Pons (tissue), 1 donor: Measurements from ENCODE around the gene CCDC170.

ENCODE experiments used
- DNase-seq: peaks from one replicate; pipeline ENCODE4 v3.0.0-alpha.2; 2016; ENCODE audit warnings: low spot score

The CCDC170 gene

DNA sequence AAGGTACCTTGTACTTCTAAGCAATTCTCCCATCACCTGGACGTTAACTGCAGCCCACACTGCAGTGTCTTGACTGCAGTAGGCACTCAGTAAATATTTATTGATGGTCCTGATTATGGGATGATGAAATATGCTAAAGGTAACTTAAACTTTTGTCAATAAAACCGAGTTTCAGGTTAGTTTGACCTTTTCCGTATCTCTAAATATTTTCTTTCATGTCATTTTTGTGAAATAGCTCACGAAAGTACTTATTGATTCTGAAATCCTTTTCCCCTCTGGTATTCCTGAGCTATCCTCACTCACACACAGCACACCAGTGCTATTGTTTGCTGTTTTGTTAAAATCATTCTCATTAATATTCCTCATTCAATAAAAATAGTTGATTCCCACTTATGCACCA is 164.3 kb downstream of the CCDC170 start:
- DNase-seq = no peak

DNA sequence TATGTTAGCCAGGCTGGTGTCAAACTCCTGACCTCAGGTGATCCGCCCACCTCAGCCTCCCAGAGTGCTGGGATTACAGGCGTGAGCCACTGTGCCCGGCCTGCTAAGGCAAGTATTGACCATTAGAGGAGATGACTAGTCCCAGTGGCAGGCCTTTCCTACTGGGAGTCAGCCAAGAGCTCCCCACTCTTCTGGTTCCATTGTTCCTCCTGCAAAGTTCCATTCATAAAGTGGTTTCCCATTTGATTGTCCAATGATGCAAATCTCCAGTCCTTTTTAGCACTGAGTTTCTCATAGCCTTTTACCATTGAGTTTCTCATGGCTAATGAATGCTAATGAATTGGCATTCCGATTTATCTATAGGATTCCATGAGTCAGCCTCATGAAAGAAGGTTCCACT is 165.4 kb downstream of the CCDC170 start:
- no peak for DNase-seq

DNA sequence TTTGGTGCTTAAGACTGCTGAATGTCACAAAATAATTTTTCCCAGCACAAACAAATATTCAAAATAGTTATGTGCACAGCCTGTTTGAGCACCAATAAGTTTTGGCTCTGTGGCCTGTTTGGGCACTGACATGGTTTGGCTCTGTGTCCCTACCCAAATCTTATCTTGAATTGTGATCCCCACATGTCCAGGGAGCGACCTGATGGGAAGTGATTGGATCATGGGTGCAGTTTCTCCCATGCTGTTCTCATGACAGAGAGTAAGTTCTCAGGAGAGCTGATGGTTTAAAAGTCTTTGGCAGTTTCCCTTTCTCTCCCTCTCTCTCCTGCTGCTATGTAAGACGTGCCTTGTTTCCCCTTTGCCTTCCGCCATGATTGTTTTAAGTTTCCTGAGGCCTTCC is 167.7 kb downstream of the CCDC170 start:
- DNase-seq = no peak

DNA sequence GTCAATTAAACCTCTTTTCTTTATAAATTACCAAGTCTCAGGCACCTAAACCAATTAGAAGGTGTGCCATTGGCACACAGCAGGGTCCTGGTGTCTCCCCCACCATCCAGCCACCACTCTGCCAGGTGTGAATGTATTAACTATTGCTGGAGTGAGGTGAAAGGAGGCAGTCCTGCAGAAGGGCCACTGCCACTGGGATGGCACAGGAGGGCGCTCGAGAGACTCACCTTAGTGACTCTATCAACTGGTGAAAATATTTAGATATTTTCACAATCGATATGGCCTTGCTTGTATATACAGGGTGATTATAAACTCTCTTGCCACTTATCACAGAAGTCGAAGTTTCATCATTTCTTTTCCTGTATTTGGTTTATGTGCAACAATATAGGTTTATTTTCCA is 168.1 kb downstream of the CCDC170 start:
- no peak for DNase-seq

DNA sequence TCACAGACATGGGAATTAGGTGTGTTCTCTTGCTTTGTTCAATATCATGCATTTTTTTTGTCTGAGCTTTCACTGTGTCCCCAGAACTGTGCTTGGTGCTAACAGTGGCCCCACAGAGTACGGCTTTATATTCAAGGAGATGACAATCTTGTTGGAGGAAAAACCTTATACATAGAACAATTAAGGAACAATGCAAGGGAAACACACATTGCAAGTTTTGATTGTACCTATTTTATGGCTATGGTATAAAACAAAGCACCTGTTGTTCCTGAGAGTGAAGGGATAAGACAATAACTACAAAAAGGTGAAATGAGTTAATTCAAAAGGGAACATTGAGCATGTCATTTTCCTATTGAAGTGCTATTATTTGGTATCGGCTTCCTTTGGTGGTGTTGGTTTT is 169.7 kb downstream of the CCDC170 start:
- DNase-seq = no peak

DNA sequence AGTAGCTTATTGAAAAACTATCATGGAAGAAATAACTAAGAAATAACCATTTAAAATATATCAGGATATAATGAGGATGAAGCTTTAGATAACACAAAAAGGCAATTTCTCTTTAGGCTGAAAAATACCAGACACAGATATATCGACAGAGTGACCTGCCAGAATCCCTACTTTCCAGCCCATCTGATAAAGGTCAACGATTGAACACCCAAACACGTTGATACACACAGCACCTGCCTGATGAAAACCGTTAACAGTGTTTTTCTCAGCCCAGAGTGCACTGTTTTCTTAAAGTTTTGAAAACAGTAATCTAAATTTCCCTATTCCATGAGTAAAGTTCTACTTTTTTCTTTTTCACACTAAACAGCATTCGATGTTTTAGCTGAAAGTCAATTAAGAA is 170.6 kb downstream of the CCDC170 start:
- DNase-seq = no peak

DNA sequence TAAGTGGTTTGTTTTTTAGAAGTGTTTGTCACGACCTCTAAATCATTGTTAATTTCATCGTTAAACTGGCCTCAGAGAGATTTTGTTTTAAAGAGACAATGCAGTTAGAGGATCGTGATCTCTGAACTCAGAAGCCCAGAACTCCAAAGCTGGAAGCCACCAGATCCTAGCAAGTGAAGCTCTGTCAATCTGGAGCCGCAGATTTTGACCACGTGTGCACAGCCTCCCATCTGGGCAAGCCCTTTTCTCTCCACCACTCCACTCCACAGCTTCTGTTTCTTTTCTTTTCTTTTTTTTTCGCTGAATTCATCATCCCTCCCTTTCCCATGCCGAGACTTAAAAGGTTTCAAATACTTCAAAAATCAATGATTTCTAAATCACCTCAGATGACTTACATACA is 171.5 kb downstream of the CCDC170 start:
- DNase-seq = no peak

DNA sequence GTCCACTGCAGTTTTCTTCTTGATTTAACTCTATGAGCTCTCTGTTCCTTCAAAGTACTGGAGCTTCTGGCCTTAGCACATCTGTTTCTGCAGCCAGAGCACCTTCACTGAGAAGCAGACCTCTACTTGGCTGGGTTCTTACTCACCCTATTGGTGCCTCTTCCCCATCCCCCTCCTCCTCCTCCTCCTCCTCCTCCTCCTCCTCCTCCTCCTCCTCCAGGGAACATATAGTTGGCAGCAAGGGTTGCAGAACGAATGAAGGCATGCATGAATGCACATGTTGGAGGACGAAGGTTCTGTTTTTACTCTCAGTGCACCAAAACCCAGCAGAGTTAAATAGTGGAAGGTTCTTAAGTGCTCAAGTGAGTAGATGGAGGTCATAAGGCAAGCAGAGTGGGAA is 172.7 kb downstream of the CCDC170 start:
- no peak for DNase-seq

DNA sequence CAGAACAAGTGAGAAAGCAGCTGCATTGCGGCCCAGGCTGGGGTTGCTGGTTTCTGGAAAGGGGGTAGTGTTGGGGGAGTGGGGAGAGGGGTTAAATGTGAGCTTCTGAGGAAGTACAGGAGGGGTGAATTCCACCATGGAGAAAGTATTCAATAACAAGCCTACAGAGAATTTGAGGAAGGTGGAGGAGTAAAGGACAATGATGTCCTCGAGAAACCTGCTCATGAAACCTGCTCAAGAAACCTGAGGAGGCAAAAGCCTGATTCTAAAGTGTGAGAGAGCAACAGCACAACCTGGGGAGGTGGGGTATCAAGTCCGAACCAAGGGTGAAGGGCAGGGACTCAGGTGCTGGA is 175.4 kb downstream of the CCDC170 start:
- no peak for DNase-seq

DNA sequence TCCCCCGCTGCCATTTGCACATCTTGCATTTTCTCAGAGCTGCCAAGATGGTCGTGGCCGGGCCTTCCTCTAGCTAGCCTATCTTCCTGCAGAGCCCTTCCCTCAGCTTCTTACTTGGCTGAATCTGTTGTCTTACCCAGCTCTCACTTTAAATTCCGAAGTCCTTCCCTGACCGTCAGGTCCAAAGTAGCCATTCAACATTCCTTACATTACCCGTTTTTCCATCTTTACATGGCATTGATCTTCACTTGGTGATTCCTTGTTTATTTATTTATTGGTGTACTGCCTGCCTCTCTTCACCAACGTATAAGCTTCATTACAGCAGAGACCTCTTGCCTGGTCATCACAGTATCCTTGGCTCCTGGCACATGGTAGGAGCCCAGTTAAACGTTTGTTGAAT is 176.3 kb downstream of the CCDC170 start:
- DNase-seq = no peak
